ENCODE results near the gene LRR1.
"Not testable (repeated sequence)": the region's sequence is repeated elsewhere in the genome, so short reads cannot be mapped to it uniquely, and the experiment has no call there.

LRR1 gene

DNA sequence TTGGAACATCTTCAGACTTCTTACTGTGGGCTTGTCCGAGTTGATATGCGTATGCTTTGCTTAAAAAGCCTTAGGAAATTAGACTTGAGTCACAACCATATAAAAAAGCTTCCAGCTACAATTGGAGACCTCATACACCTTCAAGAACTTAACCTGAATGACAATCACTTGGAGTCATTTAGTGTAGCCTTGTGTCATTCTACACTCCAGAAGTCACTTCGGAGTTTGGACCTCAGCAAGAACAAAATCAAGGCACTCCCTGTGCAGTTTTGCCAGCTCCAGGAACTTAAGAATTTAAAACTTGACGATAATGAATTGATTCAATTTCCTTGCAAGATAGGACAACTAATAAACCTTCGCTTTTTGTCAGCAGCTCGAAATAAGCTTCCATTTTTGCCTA lies 8.8 kb downstream of the LRR1 start:
- no peak for DNase-seq
- Mint-ChIP-seq H3K27me3 (no peaks in the 10 kb centered on the region), H3K4me1 (ENCODE audit: low read depth in 2 of 2) (peaks cover 3 to 4% of the 10 kb centered on the region in 2 donors), H3K27ac (no peak overlapping the region), H3K36me3 (ENCODE audit: insufficient read depth) (peaks cover 38% of the 10 kb centered on the region), H3K4me3 (no peak overlapping the region), H3K9me3 (no peaks in the 10 kb centered on the region)
- ATAC-seq (replicated peaks) = no peak

DNA sequence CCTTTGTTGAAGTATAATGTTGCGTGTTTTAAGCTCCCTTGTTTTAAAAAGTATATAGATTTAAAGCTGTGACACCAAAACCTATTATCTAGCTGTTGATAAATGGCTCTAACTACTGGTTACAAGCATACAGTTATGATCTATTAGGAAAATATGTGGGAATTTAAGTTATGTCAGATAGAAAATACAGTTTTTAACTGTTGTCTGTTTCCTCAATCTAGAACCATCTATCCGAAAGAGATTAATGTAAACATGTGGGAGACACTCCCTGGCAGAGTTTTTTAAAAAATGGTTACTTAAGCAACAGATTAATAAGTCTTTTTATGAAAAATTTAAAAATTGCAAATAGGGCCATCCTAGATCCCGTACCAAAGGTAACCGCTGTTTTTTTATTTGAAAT lies 13.5 kb downstream of the LRR1 start:
- Mint-ChIP-seq H3K4me1 (ENCODE audit: low read depth in 2 of 2) (peaks cover 0 to 5% of the 10 kb centered on the region in 2 donors), H3K9me3 (no peaks in the 10 kb centered on the region), H3K36me3 (ENCODE audit: insufficient read depth) (peaks cover 14% of the 10 kb centered on the region), H3K4me3 (no peak overlapping the region), H3K27me3 (no peaks in the 10 kb centered on the region), H3K27ac (no peak overlapping the region)
- no peak for ATAC-seq (replicated peaks)
- no peak for DNase-seq

DNA sequence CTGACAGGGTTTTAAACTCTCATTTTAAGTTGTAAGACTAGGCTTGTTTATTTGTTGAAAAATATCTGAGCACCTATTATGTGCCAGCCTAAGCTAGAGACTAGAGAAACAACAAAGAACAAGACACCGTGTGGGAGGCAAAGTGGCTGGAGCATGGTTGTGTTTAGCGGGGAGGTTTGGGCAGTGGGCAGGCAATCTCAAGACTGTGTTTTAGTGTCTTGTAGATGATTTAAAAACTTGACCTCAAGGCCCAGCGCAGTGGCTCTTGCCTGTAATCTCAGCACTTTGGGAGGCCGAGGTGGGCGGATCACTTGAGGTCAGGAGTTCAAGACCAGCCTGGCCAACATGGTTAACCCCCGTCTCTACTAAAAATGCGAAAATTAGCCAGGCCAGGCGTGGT lies 13.9 kb downstream of the LRR1 start:
- Mint-ChIP-seq H3K9me3 (no peaks in the 10 kb centered on the region), H3K27ac (no peak overlapping the region), H3K27me3 (no peaks in the 10 kb centered on the region), H3K4me3 (no peak overlapping the region), H3K4me1 (ENCODE audit: low read depth in 2 of 2) (peaks cover 3 to 9% of the 10 kb centered on the region in 2 donors), H3K36me3 (ENCODE audit: insufficient read depth) (peaks cover 18% of the 10 kb centered on the region)
- ATAC-seq (replicated peaks) (no peak), DNase-seq (no peak)

DNA sequence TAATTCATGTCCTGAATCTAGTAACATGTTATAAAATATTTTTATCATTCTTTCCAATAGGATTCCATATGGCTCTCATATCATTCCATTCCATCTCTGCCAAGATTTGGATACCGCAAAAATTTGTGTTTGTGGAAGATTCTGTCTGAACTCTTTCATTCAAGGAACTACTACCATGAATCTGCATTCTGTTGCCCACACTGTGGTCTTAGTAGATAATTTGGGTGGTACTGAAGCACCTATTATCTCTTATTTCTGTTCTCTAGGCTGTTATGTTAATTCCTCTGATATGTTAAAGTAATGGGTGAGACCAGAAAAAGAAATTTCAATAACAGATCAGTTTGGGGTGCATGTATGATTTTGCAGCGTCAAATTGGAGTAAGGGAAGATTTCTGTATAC lies 15.5 kb downstream of the LRR1 start:
- Mint-ChIP-seq H3K4me1 (ENCODE audit: low read depth in 2 of 2) (peaks cover 11 to 18% of the 10 kb centered on the region in 2 donors), H3K4me3 (no peak overlapping the region), H3K27me3 (no peaks in the 10 kb centered on the region), H3K27ac (peak overlapping the region; percentile 17 to 73), H3K36me3 (ENCODE audit: insufficient read depth) (peaks cover 28% of the 10 kb centered on the region), H3K9me3 (no peaks in the 10 kb centered on the region)
- no peak for ATAC-seq (replicated peaks)
- DNase-seq = no peak

DNA sequence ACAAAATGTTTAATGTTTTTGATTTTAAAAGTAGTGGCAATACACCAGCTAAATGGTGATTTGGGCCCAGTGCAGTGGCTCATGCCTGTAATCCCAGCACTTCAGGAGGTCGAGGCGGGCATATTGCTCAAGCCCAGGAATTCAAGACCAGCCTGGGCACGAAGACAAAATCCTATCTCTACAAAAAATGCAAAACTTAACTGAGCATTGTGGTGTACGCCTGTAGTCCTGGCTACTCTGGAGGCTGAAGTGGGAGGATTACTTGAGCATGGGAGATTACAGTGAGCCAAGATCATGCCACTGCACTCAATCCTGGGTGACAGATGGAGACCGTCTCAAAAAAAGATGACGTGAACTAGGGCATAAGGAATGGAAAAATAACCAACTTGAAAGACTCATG lies 17.0 kb downstream of the LRR1 start:
- H3K27ac Mint-ChIP-seq = no peak overlapping the region
- peaks cover 42% of the 10 kb centered on the region for H3K36me3 Mint-ChIP-seq (ENCODE audit: insufficient read depth)
- no peaks in the 10 kb centered on the region for H3K9me3 Mint-ChIP-seq
- H3K4me3 Mint-ChIP-seq = no peak overlapping the region
- peaks cover 14 to 18% of the 10 kb centered on the region in 2 donors for H3K4me1 Mint-ChIP-seq (ENCODE audit: low read depth in 2 of 2)
- no peaks in the 10 kb centered on the region for H3K27me3 Mint-ChIP-seq
- ATAC-seq (replicated peaks) (no peak), DNase-seq (no peak)

DNA sequence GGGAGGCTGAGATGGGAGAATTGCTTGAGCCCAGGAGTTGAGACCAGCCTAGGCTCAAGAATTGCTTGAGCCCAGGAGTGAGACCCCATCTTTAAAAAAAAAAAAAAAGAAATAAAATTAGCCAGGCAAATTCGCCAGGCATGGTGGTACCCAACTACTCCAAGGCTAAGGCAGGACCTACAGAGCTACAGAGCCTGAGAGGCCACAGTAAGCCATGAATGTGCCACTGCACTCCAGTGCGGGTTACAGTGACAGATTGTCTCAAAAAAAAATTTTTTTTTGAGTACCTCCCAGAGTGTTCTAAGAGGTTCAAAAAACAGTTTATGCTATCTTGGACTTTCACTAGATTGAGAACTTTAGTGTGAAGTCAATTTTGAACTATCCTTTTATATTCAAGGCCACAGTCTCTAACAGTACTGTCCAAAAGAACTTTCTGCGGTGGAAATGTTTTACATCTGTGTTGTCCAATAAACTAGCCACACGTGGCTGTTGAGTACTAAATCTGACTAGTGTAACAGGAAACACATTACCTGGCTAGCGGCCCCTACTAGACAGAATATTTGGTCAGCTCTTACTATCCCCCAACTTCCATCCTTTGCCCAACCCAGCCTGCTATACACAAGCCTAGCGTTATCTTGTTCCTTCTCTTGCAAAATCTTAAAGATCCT lies 19.2 kb downstream of the LRR1 start:
- Mint-ChIP-seq H3K4me1 (ENCODE audit: low read depth in 2 of 2) (peaks cover 21 to 31% of the 10 kb centered on the region in 2 donors), H3K9me3 (no peaks in the 10 kb centered on the region), H3K27me3 (no peaks in the 10 kb centered on the region), H3K4me3 (peak overlapping the region in 1 of 2 donors; percentile 98), H3K27ac (peak overlapping the region; percentile 99 to 100), H3K36me3 (ENCODE audit: insufficient read depth) (peaks cover 58% of the 10 kb centered on the region)
- no peak for DNase-seq
- ATAC-seq (replicated peaks) = no peak

DNA sequence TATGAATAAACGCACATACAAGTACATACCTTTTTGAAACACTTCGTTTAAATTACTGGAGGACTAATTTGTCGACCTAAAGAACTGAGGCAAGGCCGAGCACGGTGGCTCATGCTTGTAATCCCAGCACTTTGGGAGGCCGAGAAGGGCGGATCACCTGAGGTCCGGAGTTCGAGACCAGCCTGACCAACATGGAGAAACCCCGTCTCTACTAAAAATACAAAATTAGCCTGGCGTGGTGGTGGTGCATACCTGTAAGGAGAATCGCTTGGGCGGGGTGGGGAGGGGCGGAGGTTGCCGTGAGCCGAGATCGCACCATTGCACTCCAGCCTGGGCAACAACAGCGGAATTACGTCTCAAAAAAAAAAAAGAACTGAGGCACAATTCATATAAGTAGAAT lies 20.5 kb downstream of the LRR1 start:
- Mint-ChIP-seq H3K4me1 (ENCODE audit: low read depth in 2 of 2) (peaks cover 21 to 38% of the 10 kb centered on the region in 2 donors), H3K36me3 (ENCODE audit: insufficient read depth) (peaks cover 60% of the 10 kb centered on the region), H3K4me3 (peak overlapping the region; percentile 98), H3K27ac (peak overlapping the region; percentile 99 to 100)
- not testable (repeated sequence) for H3K9me3 Mint-ChIP-seq; DNase-seq; H3K27me3 Mint-ChIP-seq; ATAC-seq (replicated peaks)

DNA sequence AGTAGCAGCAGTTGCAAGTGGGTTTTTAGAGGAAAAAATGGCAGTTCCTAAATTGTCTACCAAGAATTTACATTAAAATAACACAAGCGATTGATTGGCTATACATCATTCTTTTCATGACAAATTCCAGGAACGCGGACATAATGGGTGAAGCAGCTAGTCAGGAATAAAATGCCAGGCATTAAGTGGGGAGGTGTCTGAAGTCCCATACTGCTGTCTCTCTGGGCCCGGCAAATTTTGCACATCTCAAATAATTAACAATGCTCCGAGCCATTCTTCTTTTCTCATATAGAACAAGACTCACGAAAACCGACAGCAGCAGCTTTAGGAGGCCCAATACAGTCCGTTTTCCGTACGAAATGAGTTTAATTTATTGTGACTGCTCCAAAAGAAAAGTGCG lies 21.0 kb downstream of the LRR1 start:
- DNase-seq = no peak
- Mint-ChIP-seq H3K9me3 (no peaks in the 10 kb centered on the region), H3K4me1 (ENCODE audit: low read depth in 2 of 2) (peaks cover 22 to 40% of the 10 kb centered on the region in 2 donors), H3K36me3 (ENCODE audit: insufficient read depth) (peaks cover 63% of the 10 kb centered on the region), H3K27me3 (no peaks in the 10 kb centered on the region), H3K4me3 (peak overlapping the region; percentile 98), H3K27ac (peak overlapping the region; percentile 99 to 100)
- ATAC-seq (replicated peaks) = no peak

DNA sequence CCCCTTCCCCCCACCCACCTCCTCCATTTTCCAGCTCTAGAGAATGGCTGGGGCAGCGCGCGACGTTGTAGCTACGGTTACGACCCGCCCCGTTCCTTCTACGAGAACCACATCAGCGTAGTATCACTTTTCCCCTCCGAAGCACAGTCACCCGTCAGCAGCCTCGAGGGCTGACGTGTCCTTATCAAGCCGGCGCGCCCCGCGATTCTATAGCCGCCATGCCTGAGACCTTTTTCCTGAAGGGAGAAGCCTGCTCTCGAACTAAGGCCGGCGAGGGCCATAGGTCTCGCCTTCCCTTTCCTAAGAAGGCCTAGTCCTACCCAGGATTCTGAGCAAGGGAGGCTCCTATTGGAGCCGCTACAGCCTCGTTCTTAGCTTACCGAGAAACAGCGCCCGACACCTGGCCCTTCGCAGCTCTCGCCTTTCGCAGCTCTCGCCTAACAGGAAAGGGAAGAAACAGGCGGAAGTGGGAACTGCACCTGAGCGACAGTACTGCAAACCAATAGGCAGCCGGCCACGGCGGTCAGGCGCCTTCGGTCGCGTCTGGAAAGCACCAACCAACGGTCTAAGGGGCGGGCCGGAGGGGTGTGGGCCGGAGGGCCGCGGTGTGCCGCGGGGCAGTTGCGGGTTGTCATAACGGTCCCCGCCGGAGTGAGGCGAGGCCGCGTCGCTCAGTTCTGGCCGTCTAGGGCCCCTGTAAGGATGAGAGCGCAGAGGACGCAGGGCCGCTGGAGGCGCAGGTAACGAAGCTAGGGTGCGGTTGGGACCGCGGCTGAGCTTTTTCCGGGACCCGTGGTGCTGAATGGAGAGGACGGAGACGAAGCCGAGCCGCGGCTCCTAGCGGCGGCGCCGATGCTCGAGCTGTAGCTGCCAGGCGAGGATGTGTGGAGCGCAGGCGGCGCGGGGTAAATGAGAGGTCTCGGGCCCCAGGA lies 21.7 kb downstream of the LRR1 start, which contains the start of the genes MGAT2 and RPL36AL:
MGAT2 (plus strand) TSS at position 618 of the 932 bp plus-strand sequence. CDS start 470 bp downstream, outside the sequence.
RPL36AL (minus strand) TSS at position 445 of the 932 bp plus-strand sequence. CDS start 1,522 bp downstream, outside the sequence.
- peak; percentile 89 to 91 (median 91) for DNase-seq
- peaks cover 67% of the 10 kb centered on the region for H3K36me3 Mint-ChIP-seq (ENCODE audit: insufficient read depth)
- peak within 1 kb of the TSS; percentile 99 to 100 for H3K27ac Mint-ChIP-seq
- ATAC-seq (replicated peaks) = peak; percentile 79
- no peaks in the 10 kb centered on the region for H3K9me3 Mint-ChIP-seq
- H3K27me3 Mint-ChIP-seq = no peaks in the 10 kb centered on the region
- H3K4me1 Mint-ChIP-seq (ENCODE audit: low read depth in 2 of 2) = peaks cover 22 to 40% of the 10 kb centered on the region in 2 donors
- peak within 1 kb of the TSS; percentile 98 for H3K4me3 Mint-ChIP-seq

DNA sequence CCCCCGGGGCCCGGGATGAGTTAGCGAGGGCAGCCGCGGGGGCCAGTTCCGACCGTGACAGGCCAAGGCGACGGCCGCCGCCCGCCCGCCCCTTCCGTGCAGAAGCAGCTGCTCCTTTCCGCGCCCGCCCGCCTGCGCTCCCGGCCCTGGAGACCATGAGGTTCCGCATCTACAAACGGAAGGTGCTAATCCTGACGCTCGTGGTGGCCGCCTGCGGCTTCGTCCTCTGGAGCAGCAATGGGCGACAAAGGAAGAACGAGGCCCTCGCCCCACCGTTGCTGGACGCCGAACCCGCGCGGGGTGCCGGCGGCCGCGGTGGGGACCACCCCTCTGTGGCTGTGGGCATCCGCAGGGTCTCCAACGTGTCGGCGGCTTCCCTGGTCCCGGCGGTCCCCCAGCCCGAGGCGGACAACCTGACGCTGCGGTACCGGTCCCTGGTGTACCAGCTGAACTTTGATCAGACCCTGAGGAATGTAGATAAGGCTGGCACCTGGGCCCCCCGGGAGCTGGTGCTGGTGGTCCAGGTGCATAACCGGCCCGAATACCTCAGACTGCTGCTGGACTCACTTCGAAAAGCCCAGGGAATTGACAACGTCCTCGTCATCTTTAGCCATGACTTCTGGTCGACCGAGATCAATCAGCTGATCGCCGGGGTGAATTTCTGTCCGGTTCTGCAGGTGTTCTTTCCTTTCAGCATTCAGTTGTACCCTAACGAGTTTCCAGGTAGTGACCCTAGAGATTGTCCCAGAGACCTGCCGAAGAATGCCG lies 22.6 kb downstream of the LRR1 start:
- Mint-ChIP-seq H3K27me3 (no peaks in the 10 kb centered on the region), H3K27ac (peak overlapping the region; percentile 99 to 100), H3K4me1 (ENCODE audit: low read depth in 2 of 2) (peaks cover 22 to 40% of the 10 kb centered on the region in 2 donors), H3K36me3 (ENCODE audit: insufficient read depth) (peaks cover 65% of the 10 kb centered on the region), H3K4me3 (peak overlapping the region; percentile 98), H3K9me3 (no peaks in the 10 kb centered on the region)
- DNase-seq = peak in 1 of 3 experiments; percentile 48
- peak; percentile 7 for ATAC-seq (replicated peaks)

DNA sequence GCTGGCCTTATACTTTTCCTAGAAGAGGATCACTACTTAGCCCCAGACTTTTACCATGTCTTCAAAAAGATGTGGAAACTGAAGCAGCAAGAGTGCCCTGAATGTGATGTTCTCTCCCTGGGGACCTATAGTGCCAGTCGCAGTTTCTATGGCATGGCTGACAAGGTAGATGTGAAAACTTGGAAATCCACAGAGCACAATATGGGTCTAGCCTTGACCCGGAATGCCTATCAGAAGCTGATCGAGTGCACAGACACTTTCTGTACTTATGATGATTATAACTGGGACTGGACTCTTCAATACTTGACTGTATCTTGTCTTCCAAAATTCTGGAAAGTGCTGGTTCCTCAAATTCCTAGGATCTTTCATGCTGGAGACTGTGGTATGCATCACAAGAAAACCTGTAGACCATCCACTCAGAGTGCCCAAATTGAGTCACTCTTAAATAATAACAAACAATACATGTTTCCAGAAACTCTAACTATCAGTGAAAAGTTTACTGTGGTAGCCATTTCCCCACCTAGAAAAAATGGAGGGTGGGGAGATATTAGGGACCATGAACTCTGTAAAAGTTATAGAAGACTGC lies 23.4 kb downstream of the LRR1 start:
- H3K4me1 Mint-ChIP-seq (ENCODE audit: low read depth in 2 of 2) = peaks cover 22 to 42% of the 10 kb centered on the region in 2 donors
- H3K27ac Mint-ChIP-seq = peak overlapping the region; percentile 99 to 100
- H3K9me3 Mint-ChIP-seq = no peaks in the 10 kb centered on the region
- peaks cover 71% of the 10 kb centered on the region for H3K36me3 Mint-ChIP-seq (ENCODE audit: insufficient read depth)
- peak overlapping the region; percentile 98 for H3K4me3 Mint-ChIP-seq
- no peak for DNase-seq
- ATAC-seq (replicated peaks) = no peak
- H3K27me3 Mint-ChIP-seq = no peaks in the 10 kb centered on the region

DNA sequence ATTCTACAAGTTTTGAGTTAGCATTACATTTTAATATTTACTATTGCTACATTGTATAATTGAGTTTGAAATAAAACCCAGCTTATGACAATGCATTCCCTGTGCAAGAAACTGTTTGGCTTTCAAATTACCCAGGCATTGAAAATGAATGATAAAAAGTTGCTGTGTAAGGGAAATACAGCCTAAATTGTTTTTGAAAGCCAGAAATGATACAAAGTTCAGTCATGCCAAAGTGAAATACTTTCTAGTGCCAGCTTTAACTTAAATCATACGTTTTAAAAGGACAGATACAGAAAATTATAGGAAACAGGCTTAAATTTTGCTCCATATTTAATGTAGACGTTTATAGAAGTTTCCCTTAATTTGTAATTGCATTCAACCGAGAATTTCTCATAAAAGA lies 24.6 kb downstream of the LRR1 start:
- peak overlapping the region; percentile 89 to 100 for H3K27ac Mint-ChIP-seq
- H3K27me3 Mint-ChIP-seq = no peaks in the 10 kb centered on the region
- H3K9me3 Mint-ChIP-seq = no peaks in the 10 kb centered on the region
- ATAC-seq (replicated peaks) = no peak
- H3K36me3 Mint-ChIP-seq (ENCODE audit: insufficient read depth) = peaks cover 63% of the 10 kb centered on the region
- H3K4me1 Mint-ChIP-seq (ENCODE audit: low read depth in 2 of 2) = peaks cover 16 to 36% of the 10 kb centered on the region in 2 donors
- H3K4me3 Mint-ChIP-seq = peak overlapping the region; percentile 98
- no peak for DNase-seq

All from effector memory CD8-positive, alpha-beta T cell (primary cell).